NCI-H1105 treated with DMSO at 0.1 percent for 48 hours (cell line): ENCODE results near the gene ACSF2.
"Not testable (repeated sequence)": the region's sequence is repeated elsewhere in the genome, so short reads cannot be mapped to it uniquely, and the experiment has no call there.

Experiments used
- DNase-seq: peaks from one replicate; lab custom pipeline; 2025; lab: John Stamatoyannopoulos, UW

Gene ACSF2

GRCh38 chr17:50407921-50408320 is 18.1 kb upstream of the ACSF2 start:
- DNase-seq = no peak

- DNase-seq = no peak
These were observed 13.8 kb upstream of the ACSF2 start for GRCh38 chr17:50412188-50412732.

GRCh38 chr17:50414808-50415207 is 11.2 kb upstream of the ACSF2 start:
- no peak for DNase-seq

- not testable (repeated sequence) for DNase-seq
These were observed 6.4 kb upstream of the ACSF2 start for GRCh38 chr17:50419577-50419976.

GRCh38 chr17:50420419-50421112 is 5.5 kb upstream of the ACSF2 start:
- no peak for DNase-seq

GRCh38 chr17:50421308-50422051 is 4.5 kb upstream of the ACSF2 start:
- DNase-seq = no peak

GRCh38 chr17:50422738-50423137 is 3.3 kb upstream of the ACSF2 start:
- DNase-seq = no peak

GRCh38 chr17:50423553-50424159 is 2.4 kb upstream of the ACSF2 start:
- no peak for DNase-seq

- DNase-seq = no peak
These were observed 1.6 kb upstream of the ACSF2 start for GRCh38 chr17:50424246-50424995.

- no peak for DNase-seq
These were observed 879 bp upstream of the ACSF2 start for GRCh38 chr17:50424996-50425681.

GRCh38 chr17:50426472-50426782 is 409 bp downstream of the ACSF2 start:
- DNase-seq = no peak

GRCh38 chr17:50426814-50427787 is 1.1 kb downstream of the ACSF2 start:
- no peak for DNase-seq

- DNase-seq = not testable (repeated sequence)
These were observed 2.1 kb downstream of the ACSF2 start for GRCh38 chr17:50428126-50428525.

- DNase-seq = no peak
These were observed 2.9 kb downstream of the ACSF2 start for GRCh38 chr17:50428831-50429424.

- no peak for DNase-seq
These were observed 3.8 kb downstream of the ACSF2 start for GRCh38 chr17:50429793-50430192.

GRCh38 chr17:50430821-50431618 is 5.0 kb downstream of the ACSF2 start:
- DNase-seq = no peak

- DNase-seq = no peak
These were observed 6.2 kb downstream of the ACSF2 start for GRCh38 chr17:50432125-50432762.

- DNase-seq = no peak
These were observed 11.4 kb downstream of the ACSF2 start for GRCh38 chr17:50437409-50437808.

GRCh38 chr17:50439008-50439407 is 13.0 kb downstream of the ACSF2 start:
- DNase-seq = no peak
